NOMO-1 treated with DMSO at 0.1 percent for 48 hours (cell line): ENCODE results near the gene SRSF11.

Experiments
- DNase-seq: peaks from one replicate; lab custom pipeline; 2025; ENCODE audit not compliant: unreplicated experiment; lab: John Stamatoyannopoulos, UW

The SRSF11 gene

DNA sequence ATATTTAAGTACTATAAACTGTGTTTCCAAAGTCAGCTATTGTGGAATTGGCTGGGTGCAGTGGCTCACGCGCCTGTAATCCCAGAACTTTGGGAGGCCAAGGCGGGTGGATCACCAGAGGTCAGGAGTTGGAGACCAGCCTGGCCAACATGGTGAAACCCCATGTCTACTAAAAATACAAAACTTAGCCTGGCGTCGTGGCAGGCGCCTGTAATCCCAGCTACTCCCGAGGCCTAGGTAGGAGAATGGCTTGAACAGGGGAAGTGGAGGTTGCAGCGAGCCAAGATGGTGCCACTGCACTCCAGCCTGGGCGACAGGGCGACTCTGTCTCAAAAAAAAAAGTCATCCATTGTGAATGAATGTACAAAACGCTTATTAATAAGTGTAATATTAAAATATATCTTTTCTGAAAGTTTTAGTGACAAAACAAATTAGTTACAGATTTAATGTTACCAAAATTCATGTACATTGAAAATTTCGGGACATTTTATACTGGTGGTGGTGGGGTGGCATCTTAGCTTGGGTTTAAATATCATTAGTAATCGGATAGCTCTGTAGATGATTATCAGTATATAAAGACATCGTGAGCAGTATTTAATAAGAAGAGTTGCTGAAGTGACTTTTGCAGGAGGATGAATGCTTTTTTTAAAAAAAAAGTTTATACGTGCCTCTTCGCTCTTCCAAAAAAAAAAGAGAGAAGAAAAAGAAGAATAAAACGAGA is 503 bp upstream of the SRSF11 start:
- DNase-seq, result no peak

DNA sequence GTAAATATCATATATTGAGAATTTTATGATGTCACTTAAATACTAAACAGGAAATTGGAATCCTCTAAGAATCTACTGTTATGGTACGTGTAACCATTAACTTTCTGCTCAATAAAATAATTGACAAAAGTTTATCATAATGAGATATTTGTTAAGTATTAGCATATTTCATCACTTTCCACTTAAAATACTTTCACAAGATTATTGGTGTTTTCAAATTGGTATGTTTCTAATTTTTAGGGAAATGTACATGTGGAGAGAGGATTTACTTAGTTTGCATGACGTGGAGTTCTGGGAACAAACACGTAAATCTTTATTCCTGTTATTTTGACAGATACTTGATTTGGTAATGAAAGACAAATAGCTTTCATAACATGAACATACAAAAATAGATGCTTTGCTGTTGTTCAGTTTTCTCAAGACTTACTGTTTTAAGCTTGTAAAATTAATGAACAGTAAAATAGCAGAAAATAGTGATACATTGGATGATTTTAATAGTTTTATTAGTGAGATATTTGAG is 1.6 kb downstream of the SRSF11 start:
- no peak for DNase-seq

DNA sequence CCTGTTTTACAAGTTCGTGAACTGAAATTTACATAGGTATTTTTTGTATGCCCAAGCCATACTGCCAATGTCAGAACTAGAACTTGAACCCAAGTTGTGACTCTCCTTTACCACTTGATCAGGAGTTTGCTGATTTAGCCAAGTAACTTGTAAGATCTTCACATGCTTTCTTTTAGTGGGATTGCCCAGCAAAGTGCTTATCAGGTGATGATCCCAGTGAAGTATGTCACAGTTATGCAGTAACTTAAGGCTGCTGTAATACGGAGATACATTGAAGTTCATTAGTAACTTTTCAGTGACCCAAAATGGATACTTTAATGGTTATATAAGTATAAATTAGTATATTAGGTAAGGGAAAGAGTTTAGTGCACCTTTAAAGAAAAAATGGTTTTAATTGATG is 3.8 kb downstream of the SRSF11 start:
- DNase-seq, result no peak

DNA sequence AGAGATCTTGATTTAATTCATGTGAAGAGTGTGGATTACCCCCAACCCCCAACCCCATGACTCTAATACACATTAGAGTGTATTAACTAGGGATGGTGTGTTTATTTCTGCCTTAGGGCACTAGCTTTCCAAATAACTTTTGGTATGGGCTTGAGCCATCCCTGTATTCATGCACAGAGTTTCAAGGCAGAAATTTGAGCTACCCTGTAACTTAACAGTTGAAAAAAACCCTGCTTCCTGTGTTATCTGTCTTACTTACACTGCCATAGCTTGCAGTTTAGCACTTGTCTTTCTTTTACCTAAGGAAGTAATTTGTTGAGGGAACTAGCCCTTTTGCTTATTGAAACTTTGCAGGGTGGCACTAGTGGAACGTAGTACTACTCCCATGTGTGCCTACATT is 6.3 kb downstream of the SRSF11 start:
- no peak for DNase-seq

DNA sequence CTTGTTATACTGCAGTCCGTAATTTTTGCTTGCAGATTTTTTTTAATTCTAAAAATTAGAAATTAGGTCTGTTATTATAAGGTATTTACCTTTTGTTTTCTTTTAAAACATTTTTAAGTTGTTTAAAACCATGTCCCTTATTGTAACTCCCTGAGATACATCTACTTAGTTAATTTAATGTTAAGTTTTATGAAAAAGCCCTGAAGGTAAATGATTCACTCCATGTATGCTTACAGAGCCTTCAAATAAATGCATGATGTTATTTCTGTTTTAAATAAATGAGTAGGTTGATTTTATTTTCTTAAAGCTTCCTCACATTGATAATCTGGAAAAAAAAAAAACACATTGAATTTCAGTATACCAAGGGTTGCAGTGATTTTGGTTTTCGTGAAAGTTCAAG is 7.5 kb downstream of the SRSF11 start:
- no peak for DNase-seq

DNA sequence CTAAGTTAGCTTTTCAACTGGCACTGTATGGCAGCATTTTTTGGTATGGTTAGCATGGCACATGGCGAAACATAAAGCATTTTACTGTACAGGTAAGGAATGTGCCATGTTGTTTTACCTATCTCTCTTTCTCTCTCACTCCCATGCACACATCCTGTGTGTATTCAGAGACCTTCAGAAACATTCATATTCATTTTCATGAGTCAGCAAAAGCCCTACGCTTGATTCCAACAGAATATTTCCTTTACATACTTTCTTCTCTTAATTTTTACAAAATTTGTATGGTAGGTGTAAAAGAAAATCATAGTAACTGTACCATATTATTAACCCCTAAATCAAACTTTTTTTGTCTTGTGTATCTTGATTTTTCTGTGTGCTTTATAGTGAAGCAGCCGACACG is 10.3 kb downstream of the SRSF11 start:
- DNase-seq, result no peak

DNA sequence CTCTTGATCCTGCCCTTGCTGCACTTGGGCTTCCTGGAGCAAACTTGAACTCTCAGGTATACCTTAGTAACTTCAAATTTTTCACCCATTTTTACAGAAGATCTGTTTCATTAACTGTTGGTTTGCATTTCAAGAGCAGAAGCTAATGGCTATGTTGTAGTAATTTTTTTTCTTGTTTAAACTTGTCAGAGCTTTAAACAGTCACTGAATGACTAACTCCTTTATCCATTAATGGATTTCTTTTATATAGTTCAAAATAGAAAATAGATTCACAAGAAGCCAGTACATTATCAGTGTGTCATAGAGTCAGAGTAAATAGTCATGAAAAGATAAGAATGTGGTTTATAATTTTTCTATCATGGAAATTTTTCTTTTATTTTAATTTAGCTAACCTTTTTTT is 13.6 kb downstream of the SRSF11 start:
- no peak for DNase-seq

DNA sequence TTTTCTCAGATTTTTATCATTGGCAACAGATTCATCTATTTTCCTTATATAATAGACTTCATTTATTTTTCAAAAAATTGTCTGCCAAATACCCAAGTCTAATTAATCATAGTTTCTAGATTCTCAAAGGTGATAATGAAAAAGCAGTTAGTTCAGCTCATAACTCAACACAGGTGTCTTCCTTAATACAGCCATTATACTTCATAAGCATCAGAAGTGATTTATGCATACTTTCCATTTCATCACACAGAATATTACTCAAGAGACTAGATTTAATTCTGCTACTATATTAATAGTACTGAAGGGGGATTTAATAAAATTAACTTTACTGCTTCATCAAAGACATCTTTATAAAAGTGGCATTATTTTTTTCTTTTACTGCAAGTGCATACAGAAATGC is 18.8 kb downstream of the SRSF11 start:
- DNase-seq, result no peak

DNA sequence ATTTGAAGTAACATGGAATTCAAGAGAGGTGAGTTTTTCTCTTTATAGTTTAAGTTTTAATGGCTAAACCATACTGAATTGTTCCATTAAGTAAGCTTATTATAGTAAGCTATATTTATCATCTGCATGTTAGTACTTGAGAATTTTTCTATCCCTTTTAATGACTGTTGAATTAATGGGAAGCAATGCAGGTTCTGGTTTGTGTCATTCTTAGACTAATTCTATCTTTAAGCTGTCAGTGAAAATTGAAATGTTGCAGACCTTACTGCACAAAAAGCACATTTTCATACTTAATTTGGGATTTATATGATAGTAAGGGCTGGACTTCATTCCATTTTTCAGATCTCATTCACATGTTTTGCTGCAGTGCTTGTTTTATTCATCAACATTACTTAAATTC is 25.9 kb downstream of the SRSF11 start:
- DNase-seq, result no peak

DNA sequence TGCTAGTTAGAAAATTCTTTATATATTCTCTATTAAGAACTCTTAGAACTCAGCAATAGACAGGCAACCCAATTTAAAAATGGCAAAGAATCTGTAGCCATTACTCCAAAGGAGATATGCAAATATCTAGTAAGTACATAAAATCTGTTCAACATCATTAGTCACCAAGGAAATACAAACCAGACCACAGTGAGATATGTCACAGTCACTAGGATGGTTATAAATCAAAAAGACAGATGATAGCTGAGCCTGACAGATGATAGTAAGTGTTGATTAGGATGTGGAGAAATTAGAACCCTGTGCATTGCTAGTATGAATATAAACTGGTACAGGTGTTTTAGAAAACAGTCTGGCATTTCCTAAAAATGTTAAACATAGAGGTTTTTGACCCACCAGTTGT is 26.6 kb downstream of the SRSF11 start:
- DNase-seq, result no peak

DNA sequence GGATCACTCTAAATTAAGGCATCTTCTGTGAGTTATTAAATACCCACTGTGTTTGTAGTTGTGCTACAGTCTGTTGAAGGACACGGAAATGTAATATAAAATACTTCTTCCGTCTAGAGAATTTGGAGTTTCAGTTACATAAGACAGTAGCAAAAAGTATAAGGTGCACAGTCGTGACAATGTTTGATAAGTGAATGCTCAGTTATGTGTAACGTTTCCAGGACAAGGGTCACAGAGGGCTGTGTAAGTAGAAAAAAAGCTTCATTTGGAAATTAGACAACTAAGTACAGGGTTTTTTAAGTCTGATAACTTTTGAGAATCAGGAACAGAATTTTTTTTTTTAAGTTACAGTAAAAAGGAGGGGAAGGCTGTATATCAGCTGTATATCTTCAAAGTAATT is 27.5 kb downstream of the SRSF11 start:
- DNase-seq, result no peak

DNA sequence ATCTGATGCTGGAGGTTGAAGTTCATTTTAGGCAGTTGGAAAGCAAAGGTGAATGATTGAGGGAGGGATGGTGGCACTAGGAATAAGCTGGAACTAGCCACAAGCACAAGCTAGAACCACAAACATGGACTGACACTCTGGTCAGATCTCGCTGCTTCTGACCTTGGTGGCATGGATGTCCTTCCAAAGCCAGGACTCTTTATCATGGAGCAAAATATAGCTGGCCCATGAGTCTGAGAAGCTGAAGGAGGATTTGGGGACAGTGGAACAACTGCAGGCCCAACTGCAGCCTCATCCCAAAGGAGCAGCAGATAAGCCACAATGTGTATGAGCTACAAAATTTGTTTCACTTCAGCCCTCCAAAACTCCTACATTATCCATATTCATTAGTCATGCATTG is 35.5 kb downstream of the SRSF11 start:
- DNase-seq, result no peak

DNA sequence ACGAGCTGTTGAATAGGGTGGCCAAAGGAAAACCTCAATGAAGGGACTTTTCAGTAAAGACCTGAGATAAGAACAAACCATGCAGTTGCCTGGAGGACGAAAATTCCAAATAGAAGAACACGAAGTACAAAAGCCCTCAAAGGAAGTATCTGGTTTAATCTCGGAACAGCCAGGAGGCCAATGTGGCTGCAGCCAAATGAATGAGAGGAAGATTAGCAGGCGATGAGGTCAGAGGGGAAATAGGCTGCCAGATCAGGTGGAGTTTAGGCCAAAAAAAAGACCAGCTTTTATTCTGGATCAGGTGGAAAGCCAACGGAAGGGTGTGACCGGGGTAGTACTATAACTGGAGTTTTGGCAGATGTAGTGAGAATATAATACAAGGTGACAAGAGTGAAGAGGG is 43.7 kb downstream of the SRSF11 start:
- no peak for DNase-seq

DNA sequence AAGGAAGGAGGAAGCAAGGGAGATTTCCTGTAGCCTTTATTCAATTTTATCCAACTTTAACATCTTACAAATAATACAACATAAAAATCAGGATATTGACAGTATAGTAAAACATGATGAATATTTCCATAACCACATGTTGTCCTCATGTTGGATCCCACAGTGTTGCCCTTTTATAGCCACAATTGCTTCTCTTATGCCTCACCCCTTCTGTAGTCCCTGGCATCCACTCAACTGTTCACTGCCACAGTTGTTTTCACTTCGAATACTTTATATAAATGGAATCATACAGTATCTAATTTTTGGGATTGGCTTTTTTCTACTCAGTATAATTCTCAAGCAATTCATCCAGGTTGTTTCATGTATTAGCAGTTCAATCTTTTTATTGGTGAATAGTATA is 44.8 kb downstream of the SRSF11 start:
- no peak for DNase-seq

DNA sequence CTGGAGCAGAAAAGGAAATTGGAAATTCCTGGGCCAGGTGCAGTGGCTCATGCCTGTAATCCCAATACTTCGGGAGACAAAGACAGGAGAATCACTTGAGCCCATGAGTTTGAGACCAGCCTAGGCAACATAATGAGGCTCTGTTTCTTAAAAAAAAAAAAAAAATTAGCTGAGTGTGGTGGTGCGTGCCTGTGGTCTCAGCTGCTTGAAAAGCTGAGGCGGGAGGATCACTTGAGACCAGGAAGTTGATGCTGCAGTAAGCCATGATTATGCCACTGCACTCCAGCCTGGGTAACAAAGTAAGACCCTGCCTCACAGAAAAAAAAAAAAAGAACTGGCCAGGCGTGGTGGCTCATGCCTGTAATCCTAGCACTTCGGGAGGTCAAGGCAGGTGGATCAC is 56.7 kb downstream of the SRSF11 start:
- no peak for DNase-seq

DNA sequence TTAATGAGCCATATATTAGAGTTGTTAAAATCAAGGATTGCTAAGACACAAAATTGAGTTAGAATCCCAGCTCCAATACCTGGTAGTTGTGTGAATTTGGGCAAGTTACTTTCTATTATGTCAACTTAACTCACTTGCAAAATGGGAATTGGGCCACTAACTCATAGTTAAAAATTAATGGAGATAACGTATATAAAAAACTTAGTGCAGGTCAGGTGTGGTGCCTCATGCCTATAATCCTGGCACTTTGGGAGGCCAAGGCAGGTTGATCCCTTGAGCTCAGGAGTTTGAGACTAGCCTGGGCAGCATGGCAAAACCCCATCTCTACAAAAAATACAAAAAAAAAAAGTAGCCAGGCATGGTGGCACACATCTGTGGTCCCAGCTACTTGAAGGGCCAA is 57.5 kb downstream of the SRSF11 start:
- no peak for DNase-seq

DNA sequence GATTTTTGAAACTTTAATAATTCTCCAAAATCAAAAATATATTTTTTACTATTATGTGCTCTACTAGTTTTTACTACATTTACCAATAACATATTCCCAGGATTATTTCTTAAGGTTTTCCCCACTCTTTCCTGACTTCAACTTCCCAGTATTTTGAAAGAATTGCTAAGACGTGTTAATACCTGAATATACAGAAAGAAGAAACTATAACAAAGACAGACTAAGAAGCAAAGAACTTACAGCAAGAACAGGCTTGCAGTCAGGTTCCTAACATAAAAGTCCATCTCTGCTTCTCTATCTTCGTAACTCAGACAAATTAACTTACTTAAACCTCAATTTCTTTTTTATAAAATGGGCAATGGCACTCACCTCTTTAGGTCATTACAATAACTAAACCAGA is 63.2 kb downstream of the SRSF11 start:
- DNase-seq, result no peak

DNA sequence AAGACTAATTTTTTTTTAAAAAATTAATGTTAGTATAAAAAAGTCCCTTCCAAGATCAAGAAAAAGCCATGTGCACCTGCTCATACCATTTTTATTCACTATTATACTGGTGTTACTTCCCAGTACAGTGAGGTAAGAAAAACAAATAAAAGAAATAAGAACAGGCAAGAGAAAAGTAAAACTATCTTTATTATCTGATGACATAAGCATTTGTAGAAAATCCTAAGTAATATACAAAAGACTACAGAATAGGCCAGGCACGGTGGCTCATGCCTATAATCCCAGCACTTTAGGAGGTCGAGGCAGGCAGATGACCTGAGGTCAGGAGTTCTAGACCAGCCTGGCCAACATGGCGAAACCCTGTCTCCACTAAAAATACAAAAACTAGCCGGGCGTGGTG is 65.3 kb downstream of the SRSF11 start:
- no peak for DNase-seq

DNA sequence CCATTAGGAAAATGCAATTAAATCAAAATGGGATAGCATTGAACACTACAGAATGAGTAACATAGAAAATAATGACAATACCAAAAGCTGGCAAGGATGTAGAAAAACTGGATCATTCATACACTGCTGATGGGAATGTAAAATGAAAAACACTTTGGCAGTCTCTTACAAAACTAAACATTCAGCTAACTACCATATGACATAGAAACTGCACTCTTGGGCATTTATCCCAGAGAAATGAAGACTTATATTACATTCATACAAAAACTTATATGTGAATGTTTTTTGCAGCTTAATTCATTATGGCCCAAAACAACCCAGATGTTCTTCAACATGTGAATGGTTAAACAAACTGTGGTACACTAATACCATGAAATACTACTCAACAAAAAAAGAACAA is 67.0 kb downstream of the SRSF11 start:
- DNase-seq, result no peak

DNA sequence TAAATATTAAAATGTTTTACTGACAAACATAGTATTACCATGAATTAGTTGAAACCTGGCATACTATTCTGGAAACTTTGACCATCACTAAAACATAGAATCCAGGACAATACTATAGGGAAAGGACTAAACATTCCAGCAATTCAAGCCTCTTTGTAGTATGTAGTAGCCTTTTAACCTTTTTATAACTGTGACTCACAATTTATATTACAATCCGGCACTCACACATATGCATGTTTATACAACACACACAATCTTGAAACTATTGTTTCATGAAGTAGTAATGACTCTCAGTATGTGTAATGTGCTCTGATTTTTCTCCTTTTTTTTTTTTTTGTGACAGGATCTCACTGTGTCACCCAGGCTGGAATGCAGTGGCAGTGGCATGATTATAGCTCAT is 69.0 kb downstream of the SRSF11 start:
- DNase-seq, result no peak

DNA sequence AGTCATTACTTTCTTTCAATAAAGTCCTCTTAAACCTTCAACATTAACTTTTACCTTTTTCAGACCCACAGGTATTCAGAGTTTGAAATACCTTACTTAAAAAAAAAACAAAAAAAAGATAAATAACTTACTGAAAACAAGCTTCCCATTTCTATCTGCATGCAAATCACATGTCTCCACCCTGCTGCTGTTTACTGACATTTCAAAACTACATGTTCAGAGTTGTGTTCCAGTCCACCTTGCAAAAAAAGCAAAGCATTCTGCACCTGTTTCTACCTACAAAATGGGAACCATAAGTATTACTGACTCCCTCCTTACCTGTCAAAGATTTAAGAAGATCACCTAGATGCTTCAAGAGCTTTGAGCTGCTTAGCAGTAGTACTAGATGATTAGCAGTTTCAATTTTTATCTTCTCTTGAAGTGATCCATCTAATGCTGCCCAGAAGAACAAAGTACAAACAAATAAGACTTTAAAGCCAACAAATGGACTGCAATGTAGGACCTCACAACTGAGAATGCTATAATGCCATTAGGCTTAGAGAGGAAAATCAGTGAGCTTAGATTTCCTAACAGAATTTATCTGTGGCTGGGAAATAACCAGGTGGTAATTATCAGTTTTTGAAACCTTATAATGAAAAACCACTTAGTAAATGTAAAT is 72.1 kb downstream of the SRSF11 start:
- DNase-seq, result no peak

DNA sequence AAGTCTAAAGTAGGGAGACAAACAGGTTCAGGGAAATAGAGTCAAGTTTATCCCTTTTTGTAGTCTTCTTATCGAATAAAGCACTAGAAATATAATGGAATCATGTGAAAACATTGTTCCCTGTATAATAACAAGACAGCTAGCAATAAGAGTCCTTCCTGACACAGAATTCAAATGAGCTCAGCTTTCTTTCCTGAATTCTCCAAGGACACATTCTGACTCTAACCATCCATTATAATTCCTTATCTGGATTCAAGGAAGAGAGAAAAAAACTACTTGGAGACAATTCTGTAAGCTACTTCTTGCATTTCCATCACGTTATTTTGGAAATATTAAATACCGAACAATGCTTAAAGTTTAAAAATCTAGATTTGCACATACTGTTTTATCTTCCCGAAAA is 74.6 kb downstream of the SRSF11 start:
- no peak for DNase-seq

DNA sequence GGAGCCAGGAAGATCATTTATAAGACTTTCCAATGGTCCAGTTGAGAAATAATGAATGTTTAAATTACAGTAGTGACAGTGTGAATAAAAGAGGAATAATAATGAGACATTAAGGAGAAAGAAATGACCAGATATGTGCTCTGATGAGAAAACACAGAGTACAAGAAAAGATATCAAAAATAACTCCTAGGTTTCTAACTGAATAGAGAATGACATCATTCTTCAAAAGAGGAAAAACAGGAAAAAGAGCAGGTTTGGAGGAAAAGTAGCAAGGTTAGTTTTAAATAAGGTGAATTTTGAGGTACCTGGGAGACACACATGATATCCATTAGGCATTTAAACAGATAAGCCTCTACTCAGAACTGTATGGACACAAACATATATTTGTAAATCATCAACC is 78.3 kb downstream of the SRSF11 start:
- DNase-seq, result no peak
